Measurements from ENCODE around the gene POLRMT. TPM values are rescaled to one million over a fixed set of nuclear protein-coding genes. Genes with fewer than 3 reads are reported as not detected.

POLRMT gene
- total RNA-seq, 1 experiment from 2014 or later, result 139 TPM

GRCh38 chr19:613732-614567 is 19.4 kb downstream of the POLRMT start:
- H3K4me3 Mint-ChIP-seq, result no peak overlapping the region
- no peaks in the 10 kb centered on the region for H3K27me3 Mint-ChIP-seq (ENCODE audit: low read depth)
- H3K36me3 Mint-ChIP-seq, result peaks cover 23% of the 10 kb centered on the region
- no peak for TF ChIP-seq ZNF671 (CRISPR knock-in tag; IDR thresholded peaks at IDR 0.05)
- TF ChIP-seq FOXP1 (CRISPR knock-in tag; IDR thresholded peaks at IDR 0.05; ENCODE audit: borderline replicate concordance), result no peak
- no peak for TF ChIP-seq NFE2L1 (CRISPR knock-in tag; IDR thresholded peaks at IDR 0.05)
- TF ChIP-seq GABPB1 (CRISPR knock-in tag; IDR thresholded peaks at IDR 0.05), result no peak
- no peak for TF ChIP-seq ZNF219 (CRISPR knock-in tag; IDR thresholded peaks at IDR 0.05; ENCODE audit: borderline replicate concordance)
- no peak for TF ChIP-seq ESRRA (CRISPR knock-in tag; IDR thresholded peaks at IDR 0.05; ENCODE audit: borderline replicate concordance)
- no peak for TF ChIP-seq JAZF1 (CRISPR knock-in tag; IDR thresholded peaks at IDR 0.05)
- no peak for TF ChIP-seq IRF1 (CRISPR knock-in tag; IDR thresholded peaks at IDR 0.05)
- TF ChIP-seq ELF4 (CRISPR knock-in tag; IDR thresholded peaks at IDR 0.05; ENCODE audit: low read depth), result no peak
- TF ChIP-seq OVOL2 (CRISPR knock-in tag; IDR thresholded peaks at IDR 0.05; ENCODE audit: borderline replicate concordance), result no peak
- TF ChIP-seq NFYB (CRISPR knock-in tag; conservative IDR thresholded peaks at IDR 0.05; ENCODE audit: low read depth), result no peak
- no peak overlapping the region for H3K27ac Mint-ChIP-seq
- DNase-seq (ENCODE audit: low spot score), result no peak
- ATAC-seq, result no peak
- H3K4me1 Mint-ChIP-seq, result peaks cover 3% of the 10 kb centered on the region; the same call in 1 of the 2 replicates
- CTCF ChIA-PET, result no interaction called here
- POLR2A ChIA-PET, result no interaction called here
- H3K9me3 Mint-ChIP-seq, result no peaks in the 10 kb centered on the region

- no peaks in the 10 kb centered on the region for H3K9me3 Mint-ChIP-seq
- CTCF ChIA-PET, result no interaction called here
- no peak overlapping the region for H3K27ac Mint-ChIP-seq
- POLR2A ChIA-PET, result interaction anchor here (0.7 kb wide), 1 partner anchor 71 kb away, joined by 4 read pairs; no protein-coding TSS in a partner anchor
- DNase-seq (ENCODE audit: low spot score), result no peak
- H3K4me1 Mint-ChIP-seq, result peaks cover 3% of the 10 kb centered on the region; the same call in 1 of the 2 replicates
- H3K27me3 Mint-ChIP-seq (ENCODE audit: low read depth), result no peaks in the 10 kb centered on the region
- H3K4me3 Mint-ChIP-seq, result no peak overlapping the region
- no peak for ATAC-seq
- H3K36me3 Mint-ChIP-seq, result peaks cover 15% of the 10 kb centered on the region
- TF ChIP-seq ESRRA (CRISPR knock-in tag; IDR thresholded peaks at IDR 0.05; ENCODE audit: borderline replicate concordance), result no peak
- TF ChIP-seq ZNF532 (CRISPR knock-in tag; IDR thresholded peaks at IDR 0.05; ENCODE audit: borderline replicate concordance), result no peak
- no peak for TF ChIP-seq CREB1 (CRISPR knock-in tag; IDR thresholded peaks at IDR 0.05)
- TF ChIP-seq ZNF138 (CRISPR knock-in tag; conservative IDR thresholded peaks at IDR 0.05), result no peak
- no peak for TF ChIP-seq ELF4 (CRISPR knock-in tag; IDR thresholded peaks at IDR 0.05; ENCODE audit: low read depth)
- TF ChIP-seq MAX (CRISPR knock-in tag; IDR thresholded peaks at IDR 0.05), result no peak
- TF ChIP-seq E2F5 (CRISPR knock-in tag; IDR thresholded peaks at IDR 0.05), result no peak
- no peak for TF ChIP-seq USF1 (CRISPR knock-in tag; IDR thresholded peaks at IDR 0.05)
- TF ChIP-seq ZNF281 (CRISPR knock-in tag; IDR thresholded peaks at IDR 0.05), result no peak
- no peak for TF ChIP-seq ZNF425 (CRISPR knock-in tag; conservative IDR thresholded peaks at IDR 0.05)
- TF ChIP-seq TEAD1 (CRISPR knock-in tag; IDR thresholded peaks at IDR 0.05), result no peak
- no peak for TF ChIP-seq NFATC4 (CRISPR knock-in tag; IDR thresholded peaks at IDR 0.05)
- TF ChIP-seq SMAD3 (CRISPR knock-in tag; IDR thresholded peaks at IDR 0.05; ENCODE audit: borderline replicate concordance), result no peak
Measured at GRCh38 chr19:612941-613340, 20.4 kb downstream of the POLRMT start.
